Liver (tissue), 9 donors: ENCODE results near the gene PHF19. TPM values are rescaled to one million over a fixed set of nuclear protein-coding genes. Genes with fewer than 3 reads are reported as not detected.

Source experiments
- DNase-seq: peaks from one replicate; pipeline ENCODE4 v3.0.0-alpha.2; 2017; ENCODE audit warnings: low spot score
- H3K27ac ChIP-seq, 2 donors: one replicate each; pipeline ENCODE4 v1.7.0; 2013; ENCODE audit warnings: inconsistent platforms in 2 of 2, low read length in 2 of 2, control low read depth in 1 of 2, low read depth in 1 of 2, mild to moderate bottlenecking in 1 of 2
- H3K27me3 ChIP-seq, 4 donors: one replicate each; pipeline versions ENCODE4 v1.6.1 to v1.7.0; 2013; ENCODE audit warnings: low read length in 3 of 4, inconsistent platforms in 1 of 4, mild to moderate bottlenecking in 1 of 4, moderate library complexity in 1 of 4; ENCODE audit not compliant: control insufficient read depth in 4 of 4, insufficient read depth in 4 of 4
- H3K36me3 ChIP-seq, 4 donors: one replicate each; pipeline versions ENCODE4 v1.6.1 to v1.7.0; 2013; ENCODE audit warnings: low read length in 3 of 4, mild to moderate bottlenecking in 3 of 4, low read depth in 1 of 4, moderate library complexity in 1 of 4; ENCODE audit not compliant: control insufficient read depth in 4 of 4, insufficient read depth in 3 of 4
- H3K4me1 ChIP-seq, 4 donors: one replicate each; pipeline versions ENCODE4 v1.6.1 to v1.7.0; 2013; ENCODE audit warnings: low read length in 3 of 4, mild to moderate bottlenecking in 3 of 4, moderate library complexity in 1 of 4; ENCODE audit not compliant: control insufficient read depth in 4 of 4, insufficient read depth in 4 of 4
- H3K4me3 ChIP-seq, 3 donors: one replicate each; pipeline versions ENCODE4 v1.6.1 to v1.7.0; 2013; ENCODE audit warnings: low read length in 3 of 3, control low read depth in 1 of 3, low read depth in 1 of 3, mild to moderate bottlenecking in 1 of 3
- H3K9ac ChIP-seq, 2 donors: one replicate each; pipeline ENCODE4 v1.7.0; 2013; ENCODE audit warnings: low read length in 2 of 2, mild to moderate bottlenecking in 2 of 2, moderate library complexity in 2 of 2, control low read depth in 1 of 2, low read depth in 1 of 2
- H3K9me3 ChIP-seq, 4 donors: one replicate each; pipeline versions ENCODE4 v1.6.1 to v1.7.0; 2013; ENCODE audit warnings: low read length in 3 of 4; ENCODE audit not compliant: control insufficient read depth in 4 of 4
- EGR1 ChIP-seq, 2 donors: IDR thresholded peaks; 2 replicates each; pipeline ENCODE4 v1.6.1; 2016 to 2018; ENCODE audit warnings: antibody characterized with exemption in 2 of 2, low read depth in 2 of 2
- FOXA1 ChIP-seq: IDR thresholded peaks from 2 replicates; pipeline ENCODE4 v1.6.1; 2016; ENCODE audit warnings: antibody characterized with exemption
- FOXA2 ChIP-seq: IDR thresholded peaks from 2 replicates; pipeline ENCODE4 v1.6.1; 2016; ENCODE audit warnings: antibody characterized with exemption
- GABPA ChIP-seq, 2 donors: IDR thresholded peaks in 1 of 2; conservative IDR thresholded peaks in 1 of 2; 2 replicates each; pipeline ENCODE4 v1.6.1; 2016; ENCODE audit warnings: antibody characterized with exemption in 2 of 2, mild to moderate bottlenecking in 1 of 2, moderate library complexity in 1 of 2
- HNF4A ChIP-seq, 2 donors: conservative IDR thresholded peaks; 2 replicates each; pipeline ENCODE4 v1.6.1; 2016; ENCODE audit warnings: antibody characterized with exemption in 2 of 2, mild to moderate bottlenecking in 2 of 2
- HNF4G ChIP-seq: IDR thresholded peaks from 2 replicates; pipeline ENCODE4 v1.6.1; 2016; ENCODE audit warnings: antibody characterized with exemption
- JUND ChIP-seq, 2 donors: IDR thresholded peaks; 2 replicates each; pipeline ENCODE4 v1.6.1; 2016; ENCODE audit warnings: antibody characterized with exemption in 2 of 2
- MAX ChIP-seq: IDR thresholded peaks from 2 replicates; pipeline ENCODE4 v1.6.1; 2016; ENCODE audit warnings: antibody characterized with exemption
- NR2F2 ChIP-seq: IDR thresholded peaks from 2 replicates; pipeline ENCODE4 v1.6.1; 2016; ENCODE audit warnings: antibody characterized with exemption
- RAD21 ChIP-seq, 2 donors: IDR thresholded peaks; 2 replicates each; pipeline ENCODE4 v1.6.1; 2016; ENCODE audit warnings: antibody characterized with exemption in 2 of 2, mild to moderate bottlenecking in 2 of 2
- REST ChIP-seq: IDR thresholded peaks from 2 replicates; pipeline ENCODE4 v1.6.1; 2016; ENCODE audit warnings: antibody characterized with exemption, mild to moderate bottlenecking
- RXRA ChIP-seq, 2 donors: IDR thresholded peaks; 2 replicates each; pipeline ENCODE4 v1.6.1; 2017 to 2018; ENCODE audit warnings: antibody characterized with exemption in 2 of 2, mild to moderate bottlenecking in 1 of 2
- SP1 ChIP-seq: IDR thresholded peaks from 2 replicates; pipeline ENCODE4 v1.6.1; 2018; ENCODE audit warnings: antibody characterized with exemption, mild to moderate bottlenecking
- TAF1 ChIP-seq: conservative IDR thresholded peaks from 2 replicates; pipeline ENCODE4 v1.6.1; 2016; ENCODE audit warnings: antibody characterized with exemption, mild to moderate bottlenecking
- YY1 ChIP-seq: IDR thresholded peaks from 2 replicates; pipeline ENCODE4 v1.6.1; 2016; ENCODE audit warnings: antibody characterized with exemption, mild to moderate bottlenecking
- WGBS: extraction: QIAGEN DNeasy Blood & Tissue Kit; methylation state at CpG from one replicate; pipeline ENCODE4 v1.1.7; 2013; 5-methylcytosine and 5-hydroxymethylcytosine counted together
- polyA plus RNA-seq, 2 donors: library from polyadenylated mRNA; stranded (reverse) in 1 of 2; unstranded in 1 of 2; fragments of 200-250 nt in 1 of 2; fragments of >200 nt in 1 of 2; fragmentation: Nextera tagmentation in 1 of 2; extraction: Ambion mirVana in 1 of 2; gene quantifications; one replicate each; pipeline versions ENCODE4 v1.2.1 to v1.2.3, GENCODE V29; 2013 to 2015
- total RNA-seq, 2 donors: library from RNA; depleted of rRNA; stranded (reverse); fragments of >200 nt; gene quantifications; one replicate each; pipeline ENCODE4 v1.2.3, GENCODE V29; 2014
- TF ChIP-seq, protein P1 (sequence below): IDR thresholded peaks from 2 replicates; pipeline ENCODE4 v1.6.1; 2016; ENCODE audit warnings: antibody characterized with exemption
- TF ChIP-seq, protein P2 (sequence below): IDR thresholded peaks from 2 replicates; pipeline ENCODE4 v1.6.1; 2016; ENCODE audit warnings: antibody characterized with exemption
- TF ChIP-seq, protein P3 (sequence below): fragments of 150-350 bp; IDR thresholded peaks from 2 replicates; pipeline ENCODE4 v1.5.1; 2017; ENCODE audit warnings: improper control_type of control experiment, low read depth, low read length; ENCODE audit not compliant: missing input control
- donor health status: healthy.
- donor health status: healthy.
- donor health status: healthy.
- donor health status: healthy.
- donor health status: healthy.

The PHF19 gene
- total and polyA plus RNA-seq, 4 donors = 1.9 to 16.0 (median 3.5) TPM

- 77% methylated on average over 6 of the region's 6 CpGs for WGBS
- H3K9me3 ChIP-seq = no peaks in the 10 kb centered on the region
- no peaks in the 10 kb centered on the region for H3K27me3 ChIP-seq
- DNase-seq = no peak
- no peak overlapping the region for H3K9ac ChIP-seq
- no peak overlapping the region for H3K4me3 ChIP-seq
- H3K36me3 ChIP-seq = no peaks in the 10 kb centered on the region
- TF ChIP-seq, protein P1, sequence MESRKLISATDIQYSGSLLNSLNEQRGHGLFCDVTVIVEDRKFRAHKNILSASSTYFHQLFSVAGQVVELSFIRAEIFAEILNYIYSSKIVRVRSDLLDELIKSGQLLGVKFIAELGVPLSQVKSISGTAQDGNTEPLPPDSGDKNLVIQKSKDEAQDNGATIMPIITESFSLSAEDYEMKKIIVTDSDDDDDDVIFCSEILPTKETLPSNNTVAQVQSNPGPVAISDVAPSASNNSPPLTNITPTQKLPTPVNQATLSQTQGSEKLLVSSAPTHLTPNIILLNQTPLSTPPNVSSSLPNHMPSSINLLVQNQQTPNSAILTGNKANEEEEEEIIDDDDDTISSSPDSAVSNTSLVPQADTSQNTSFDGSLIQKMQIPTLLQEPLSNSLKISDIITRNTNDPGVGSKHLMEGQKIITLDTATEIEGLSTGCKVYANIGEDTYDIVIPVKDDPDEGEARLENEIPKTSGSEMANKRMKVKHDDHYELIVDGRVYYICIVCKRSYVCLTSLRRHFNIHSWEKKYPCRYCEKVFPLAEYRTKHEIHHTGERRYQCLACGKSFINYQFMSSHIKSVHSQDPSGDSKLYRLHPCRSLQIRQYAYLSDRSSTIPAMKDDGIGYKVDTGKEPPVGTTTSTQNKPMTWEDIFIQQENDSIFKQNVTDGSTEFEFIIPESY = no peak
- TF ChIP-seq EGR1 (IDR thresholded peaks at IDR 0.05; ENCODE audit: low read depth in 2 of 2) = no peak
- TF ChIP-seq HNF4G = no peak
- TF ChIP-seq, protein P2, sequence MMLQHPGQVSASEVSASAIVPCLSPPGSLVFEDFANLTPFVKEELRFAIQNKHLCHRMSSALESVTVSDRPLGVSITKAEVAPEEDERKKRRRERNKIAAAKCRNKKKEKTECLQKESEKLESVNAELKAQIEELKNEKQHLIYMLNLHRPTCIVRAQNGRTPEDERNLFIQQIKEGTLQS = peak; percentile 90
- TF ChIP-seq MAX = no peak
- no peak for TF ChIP-seq FOXA2
- TF ChIP-seq, protein P3, sequence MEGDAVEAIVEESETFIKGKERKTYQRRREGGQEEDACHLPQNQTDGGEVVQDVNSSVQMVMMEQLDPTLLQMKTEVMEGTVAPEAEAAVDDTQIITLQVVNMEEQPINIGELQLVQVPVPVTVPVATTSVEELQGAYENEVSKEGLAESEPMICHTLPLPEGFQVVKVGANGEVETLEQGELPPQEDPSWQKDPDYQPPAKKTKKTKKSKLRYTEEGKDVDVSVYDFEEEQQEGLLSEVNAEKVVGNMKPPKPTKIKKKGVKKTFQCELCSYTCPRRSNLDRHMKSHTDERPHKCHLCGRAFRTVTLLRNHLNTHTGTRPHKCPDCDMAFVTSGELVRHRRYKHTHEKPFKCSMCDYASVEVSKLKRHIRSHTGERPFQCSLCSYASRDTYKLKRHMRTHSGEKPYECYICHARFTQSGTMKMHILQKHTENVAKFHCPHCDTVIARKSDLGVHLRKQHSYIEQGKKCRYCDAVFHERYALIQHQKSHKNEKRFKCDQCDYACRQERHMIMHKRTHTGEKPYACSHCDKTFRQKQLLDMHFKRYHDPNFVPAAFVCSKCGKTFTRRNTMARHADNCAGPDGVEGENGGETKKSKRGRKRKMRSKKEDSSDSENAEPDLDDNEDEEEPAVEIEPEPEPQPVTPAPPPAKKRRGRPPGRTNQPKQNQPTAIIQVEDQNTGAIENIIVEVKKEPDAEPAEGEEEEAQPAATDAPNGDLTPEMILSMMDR = no peak
- peak; percentile 14 for TF ChIP-seq REST
- TF ChIP-seq RXRA (IDR thresholded peaks at IDR 0.05) = peak; percentile 95 to 97
- TF ChIP-seq HNF4A (conservative IDR thresholded peaks at IDR 0.05) = peak; percentile 45 to 54
- TF ChIP-seq NR2F2 = no peak
- TF ChIP-seq GABPA (IDR thresholded peaks at IDR 0.05 in 1 of 2, conservative IDR thresholded peaks at IDR 0.05 in 1 of 2) = no peak
- TF ChIP-seq SP1 = peak; percentile 67
- no peak for TF ChIP-seq RAD21 (IDR thresholded peaks at IDR 0.05)
- no peak for TF ChIP-seq TAF1
- peak; percentile 77 for TF ChIP-seq YY1
- TF ChIP-seq JUND (IDR thresholded peaks at IDR 0.05) = no peak
- TF ChIP-seq FOXA1 = peak; percentile 35
- peaks cover 0 to 10% (median 0%) of the 10 kb centered on the region in 4 donors for H3K4me1 ChIP-seq
- peak overlapping the region; percentile 9 to 36 for H3K27ac ChIP-seq
Observed at GRCh38 chr9:120919843-120920805, 43.1 kb upstream of the PHF19 start.
